Fibroblast of gingiva (primary cell): ENCODE measurements around the gene MTMR12.
"Not testable (repeated sequence)": the region's sequence is repeated elsewhere in the genome, so short reads cannot be mapped to it uniquely, and the experiment has no call there.

Experiments used
- DNase-seq: peaks from one replicate; pipeline ENCODE4 v3.0.0-alpha.2; 2011; ENCODE audit warnings: low read depth

The MTMR12 gene

GRCh38 chr5:32323741-32324140, 11.0 kb upstream of the MTMR12 start:
- no peak for DNase-seq

GRCh38 chr5:32322882-32323281, 10.1 kb upstream of the MTMR12 start:
- DNase-seq, result no peak

- DNase-seq, result not testable (repeated sequence)
Observed at GRCh38 chr5:32321787-32322186, 9.0 kb upstream of the MTMR12 start.

GRCh38 chr5:32320576-32320975, 7.8 kb upstream of the MTMR12 start:
- DNase-seq, result no peak

- no peak for DNase-seq
Observed at GRCh38 chr5:32319926-32320543, 7.3 kb upstream of the MTMR12 start.

- DNase-seq, result no peak
Observed at GRCh38 chr5:32319392-32319791, 6.7 kb upstream of the MTMR12 start.

- no peak for DNase-seq
Observed at GRCh38 chr5:32317041-32317440, 4.3 kb upstream of the MTMR12 start.

GRCh38 chr5:32315221-32316014, 2.7 kb upstream of the MTMR12 start:
- no peak for DNase-seq

GRCh38 chr5:32314658-32315057, 1.9 kb upstream of the MTMR12 start:
- DNase-seq, result no peak

- not testable (repeated sequence) for DNase-seq
Observed at GRCh38 chr5:32314152-32314488, 1.4 kb upstream of the MTMR12 start.

- peak; percentile 68 for DNase-seq
Observed at GRCh38 chr5:32312197-32312594, 543 bp downstream of the MTMR12 start.

- DNase-seq, result peak; percentile 31
Observed at GRCh38 chr5:32311404-32312196, 1.1 kb downstream of the MTMR12 start.

- DNase-seq, result no peak
Observed at GRCh38 chr5:32309761-32310160, 3.0 kb downstream of the MTMR12 start.

- peak; percentile 60 for DNase-seq
Observed at GRCh38 chr5:32308946-32309345, 3.8 kb downstream of the MTMR12 start.

- DNase-seq, result no peak
Observed at GRCh38 chr5:32307769-32308194, 5.0 kb downstream of the MTMR12 start.

- no peak for DNase-seq
Observed at GRCh38 chr5:32304622-32305021, 8.1 kb downstream of the MTMR12 start.

GRCh38 chr5:32303755-32304120, 9.0 kb downstream of the MTMR12 start:
- DNase-seq, result no peak

- no peak for DNase-seq
Observed at GRCh38 chr5:32302835-32303754, 9.6 kb downstream of the MTMR12 start.

GRCh38 chr5:32301891-32302290, 10.8 kb downstream of the MTMR12 start:
- DNase-seq, result no peak

GRCh38 chr5:32299059-32299677, 13.6 kb downstream of the MTMR12 start:
- DNase-seq, result no peak

GRCh38 chr5:32298059-32298415, 14.7 kb downstream of the MTMR12 start:
- no peak for DNase-seq
